HCT116 (cell line): ENCODE measurements around the gene NDUFB7.

Source experiments
- CEBPB ChIP-seq: IDR thresholded peaks from 2 replicates; pipeline ENCODE4 v1.6.1; 2012; ENCODE audit warnings: low read depth
- CTCF ChIP-seq, 3 experiments: fragments of 200-600 bp in 1 of 3; sonication (generic) in 1 of 3; IDR thresholded peaks in 2 of 3; conservative IDR thresholded peaks in 1 of 3; 2 replicates each; pipeline ENCODE4 v1.5.1; 2012 to 2017; ENCODE audit warnings: low read depth in 2 of 3, low read length in 2 of 3, antibody characterized with exemption in 1 of 3, borderline replicate concordance in 1 of 3, control low read depth in 1 of 3, mild to moderate bottlenecking in 1 of 3, mixed read lengths in 1 of 3, mixed run types in 1 of 3, moderate library complexity in 1 of 3; ENCODE audit not compliant: insufficient read depth in 1 of 3
- MAX ChIP-seq: IDR thresholded peaks from 2 replicates; pipeline ENCODE4 v1.6.1; 2012
- POLR2A ChIP-seq: IDR thresholded peaks from 2 replicates; pipeline ENCODE4 v1.7.0; 2011; ENCODE audit warnings: borderline replicate concordance; ENCODE audit not compliant: insufficient read depth, insufficient read length; ENCODE audit errors: extremely low read depth
- POLR2AphosphoS5 ChIP-seq: IDR thresholded peaks from 2 replicates; pipeline ENCODE4 v1.6.1; 2011; ENCODE audit warnings: mild to moderate bottlenecking, low read depth, low read length, moderate library complexity
- RAD21 ChIP-seq: IDR thresholded peaks from 2 replicates; pipeline ENCODE4 v1.6.1; 2012; ENCODE audit warnings: low read depth, mild to moderate bottlenecking
- YY1 ChIP-seq: IDR thresholded peaks from 2 replicates; pipeline ENCODE4 v1.6.1; 2011; ENCODE audit warnings: low read length, low read depth, moderate library complexity, mild to moderate bottlenecking; ENCODE audit not compliant: insufficient replicate concordance; ENCODE audit errors: extremely low read depth

DNA sequence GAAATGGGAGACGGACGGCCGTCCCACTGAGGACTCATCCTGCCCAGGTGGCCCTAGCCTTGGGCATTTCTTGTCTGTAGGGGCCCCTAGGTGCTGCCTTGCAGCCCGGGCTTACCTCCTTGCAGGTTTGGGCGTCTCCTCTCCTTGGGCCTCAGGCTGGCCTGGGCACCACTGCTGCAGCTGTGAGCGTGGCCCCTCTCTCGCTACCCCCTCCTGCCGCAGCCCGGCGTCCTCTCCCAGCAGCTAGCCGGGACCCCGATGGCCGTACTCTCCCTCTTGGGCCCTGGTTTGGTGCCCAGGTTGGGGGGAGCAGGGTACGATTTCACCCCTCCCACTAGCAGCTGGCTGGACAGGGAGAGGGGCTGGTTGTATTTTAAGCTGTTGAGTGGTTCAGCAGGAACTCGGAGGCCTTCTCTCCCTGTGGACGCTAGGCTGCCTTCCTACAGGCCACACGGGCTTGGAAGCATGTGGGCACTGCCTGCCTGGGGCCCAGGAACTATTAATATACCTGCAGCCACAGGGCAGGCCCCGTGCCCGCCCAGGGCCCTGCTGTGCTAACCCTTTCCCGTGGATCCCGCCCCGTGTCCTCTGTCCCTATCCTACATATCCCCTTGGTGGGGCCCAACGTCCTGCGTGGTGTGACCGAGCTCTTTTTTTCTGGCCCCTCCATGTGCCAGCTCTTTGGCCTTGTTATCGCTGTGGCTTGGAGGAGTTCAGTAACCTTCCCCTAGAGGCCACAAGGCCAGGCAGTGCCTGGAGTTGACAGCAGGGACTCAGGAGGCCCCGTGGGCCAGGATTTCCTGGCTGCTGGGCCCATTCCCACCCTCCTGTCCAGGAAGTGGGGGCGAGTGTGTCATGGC, 11.7 kb downstream of the NDUFB7 start:
- no peak for TF ChIP-seq POLR2A
- TF ChIP-seq CTCF (IDR thresholded peaks at IDR 0.05 in 2 of 3, conservative IDR thresholded peaks at IDR 0.05 in 1 of 3; ENCODE audit: borderline replicate concordance in 1 of 3, insufficient read depth in 1 of 3, low read depth in 2 of 3, low read length in 2 of 3), result no peak
- no peak for TF ChIP-seq RAD21
- no peak for TF ChIP-seq POLR2AphosphoS5
- no peak for TF ChIP-seq YY1
- TF ChIP-seq MAX, result no peak
- TF ChIP-seq CEBPB, result no peak
